Karpas-422 (cell line): Measurements from ENCODE around the gene USP20. TPM values are rescaled to one million over a fixed set of nuclear protein-coding genes. Genes with fewer than 3 reads are reported as not detected.

ENCODE experiments used
- DNase-seq: peaks from one replicate; pipeline ENCODE4 v3.0.0-alpha.2; 2015
- H2AFZ ChIP-seq: fragments of 200-600 bp; sonication (generic); 2 replicates; pipeline ENCODE4 v1.6.1; 2014; ENCODE audit warnings: antibody characterized with exemption, low read length, mixed read lengths
- H3K27ac ChIP-seq: fragments of 200-600 bp; sonication (generic); 2 replicates; pipeline ENCODE4 v1.5.1; 2014; ENCODE audit warnings: mild to moderate bottlenecking, low read length, moderate library complexity
- H3K27me3 ChIP-seq: fragments of 200-600 bp; sonication (generic); 2 replicates; pipeline ENCODE4 v1.6.1; 2014; ENCODE audit warnings: low read length, mixed read lengths
- H3K36me3 ChIP-seq: fragments of 200-600 bp; sonication (generic); 2 replicates; pipeline ENCODE4 v1.6.1; 2014; ENCODE audit warnings: low read length, mixed read lengths; ENCODE audit not compliant: insufficient read depth
- H3K4me1 ChIP-seq: fragments of 200-600 bp; sonication (generic); 2 replicates; pipeline ENCODE4 v1.6.1; 2014; ENCODE audit warnings: mild to moderate bottlenecking, low read length, mixed read lengths
- H3K4me2 ChIP-seq: fragments of 200-600 bp; sonication (generic); 2 replicates; pipeline ENCODE4 v1.6.1; 2014; ENCODE audit warnings: low read length, low read depth, mild to moderate bottlenecking; ENCODE audit not compliant: poor library complexity, severe bottlenecking
- H3K4me3 ChIP-seq: fragments of 200-600 bp; sonication (generic); 2 replicates; pipeline ENCODE4 v1.5.1; 2014; ENCODE audit warnings: mild to moderate bottlenecking, antibody characterized with exemption, low read length, mixed read lengths
- H3K79me2 ChIP-seq: fragments of 200-600 bp; sonication (generic); 2 replicates; pipeline ENCODE4 v1.6.1; 2014; ENCODE audit warnings: mild to moderate bottlenecking, low read length, mixed read lengths
- H3K9ac ChIP-seq: fragments of 200-600 bp; sonication (generic); 2 replicates; pipeline ENCODE4 v1.6.0; 2014; ENCODE audit warnings: low read length
- H3K9me2 ChIP-seq: fragments of 200-600 bp; sonication (generic), shearing (Covaris generic); replicated peaks from 2 replicates; pipeline ENCODE4 v1.6.0; 2014; ENCODE audit warnings: mild to moderate bottlenecking, low read length, moderate library complexity; ENCODE audit not compliant: insufficient read depth
- H3K9me3 ChIP-seq: fragments of 300-700, 200-600 bp; sonication (generic); 2 replicates; pipeline ENCODE4 v1.6.1; 2014; ENCODE audit warnings: low read length, mixed read lengths
- H4K20me1 ChIP-seq: fragments of 200-600 bp; sonication (generic); 2 replicates; pipeline ENCODE4 v1.6.1; 2014; ENCODE audit warnings: mild to moderate bottlenecking, antibody characterized with exemption, low read length, low read depth; ENCODE audit not compliant: insufficient read depth
- total RNA-seq: library from RNA; depleted of rRNA; stranded (reverse); fragments of >200 nt; shearing (Covaris generic); gene quantifications from 2 replicates; pipeline ENCODE4 v1.2.3, GENCODE V29; 2014; ENCODE audit warnings: low replicate concordance

The USP20 gene
- total RNA-seq, 1 experiment from 2014 or later = 11.7 TPM

DNA sequence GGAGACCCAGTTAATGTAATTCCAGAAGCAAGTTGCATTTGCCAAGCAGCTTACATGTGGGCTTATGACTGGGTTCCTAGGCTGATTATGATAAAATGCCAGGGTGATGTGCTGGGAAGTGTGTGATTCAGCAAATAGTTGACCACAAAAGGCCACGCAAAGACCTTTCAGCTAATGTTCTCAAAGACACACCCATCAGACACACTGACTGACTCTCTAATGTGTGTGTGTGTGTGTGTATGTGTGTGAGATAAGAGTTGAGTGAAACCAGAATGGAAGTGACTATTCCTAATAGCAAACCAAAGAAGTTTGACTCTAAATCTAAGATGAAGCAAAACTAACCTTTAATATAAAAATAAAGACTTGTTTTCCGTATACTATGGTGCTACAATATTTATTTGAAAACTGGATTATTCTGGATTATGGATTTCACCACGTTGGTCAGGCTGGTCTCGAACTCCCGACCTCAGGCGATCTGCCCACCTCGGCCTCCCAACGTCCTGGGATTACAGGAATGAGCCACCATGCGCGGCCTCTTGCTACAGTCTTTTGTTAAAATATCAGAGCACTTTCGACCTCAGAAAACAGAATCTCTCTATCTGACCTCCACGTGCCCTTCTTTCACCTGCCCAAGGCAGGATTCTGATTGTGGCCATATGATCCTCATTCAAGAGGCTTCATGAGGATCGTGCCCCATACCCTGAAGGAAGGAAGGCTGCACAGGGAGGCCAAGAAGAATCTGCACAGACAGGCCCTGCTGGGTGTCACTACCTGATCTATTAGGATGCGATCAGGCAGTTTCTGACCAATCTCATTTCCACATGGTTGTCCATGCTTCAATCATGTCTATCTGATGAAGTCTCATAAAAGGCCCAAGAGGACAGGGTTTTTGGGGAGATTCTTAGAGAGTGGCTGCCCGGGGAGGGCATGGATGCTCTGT, 75.6 kb downstream of the USP20 start:
- no peak overlapping the region for H3K9ac ChIP-seq
- no peak overlapping the region for H3K4me3 ChIP-seq
- no peak for DNase-seq
- H3K27me3 ChIP-seq = no peaks in the 10 kb centered on the region
- H3K9me2 ChIP-seq = no peaks in the 10 kb centered on the region
- no peaks in the 10 kb centered on the region for H3K9me3 ChIP-seq
- peaks cover 22% of the 10 kb centered on the region for H3K36me3 ChIP-seq
- no peaks in the 10 kb centered on the region for H3K4me1 ChIP-seq
- no peak overlapping the region for H2AFZ ChIP-seq
- no peak overlapping the region for H3K27ac ChIP-seq
- no peaks in the 10 kb centered on the region for H4K20me1 ChIP-seq
- H3K4me2 ChIP-seq = no peak overlapping the region
- H3K79me2 ChIP-seq = peaks cover 10% of the 10 kb centered on the region

DNA sequence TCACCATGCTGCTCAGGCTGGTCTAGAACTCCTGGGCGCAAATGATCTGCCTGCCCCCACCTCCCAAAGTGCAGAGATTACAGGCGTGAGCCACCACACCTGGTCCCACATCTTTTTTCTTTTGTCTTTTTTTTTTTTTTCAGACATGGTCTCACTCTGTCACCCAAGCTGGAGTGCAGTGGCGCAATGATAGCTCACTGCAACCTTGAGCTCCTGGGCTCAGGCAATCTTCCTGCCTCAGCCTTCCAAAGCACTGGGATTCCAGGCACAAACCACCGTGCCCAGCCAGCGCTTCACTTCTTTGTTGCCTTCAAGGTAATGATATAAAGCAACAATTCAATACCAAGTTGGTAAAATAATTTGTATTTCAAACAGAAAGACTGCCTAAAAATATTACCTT, 78.8 kb downstream of the USP20 start:
- Histone ChIP-seq H3K4me1 (no peaks in the 10 kb centered on the region), H3K27me3 (no peaks in the 10 kb centered on the region), H2AFZ (no peak overlapping the region), H3K4me3 (no peak overlapping the region), H3K9me2 (no peaks in the 10 kb centered on the region), H3K27ac (no peak overlapping the region), H3K9ac (no peak overlapping the region), H3K36me3 (peaks cover 15% of the 10 kb centered on the region; the same call in 1 of the 2 replicates), H3K4me2 (no peak overlapping the region), H3K79me2 (peaks cover 28% of the 10 kb centered on the region), H3K9me3 (no peaks in the 10 kb centered on the region), H4K20me1 (no peaks in the 10 kb centered on the region)
- DNase-seq = no peak

DNA sequence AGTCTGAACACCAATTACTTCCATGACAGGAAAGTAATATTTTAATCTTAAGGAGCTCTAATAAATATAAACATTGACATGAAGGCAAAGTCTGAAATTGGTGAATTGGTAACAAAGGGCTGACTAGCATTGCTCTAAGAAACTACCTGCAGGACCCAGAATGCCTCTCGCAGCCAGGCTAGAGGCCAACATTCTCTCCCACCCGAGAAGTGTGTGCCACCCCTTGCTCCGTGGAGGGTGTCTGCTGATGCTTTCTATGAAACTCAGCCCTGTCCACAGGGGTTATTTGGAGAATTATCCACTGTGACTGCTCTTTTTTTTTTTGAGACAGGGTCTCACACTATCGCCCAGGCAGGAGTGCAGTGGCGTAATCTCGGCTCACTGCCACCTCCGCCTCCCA, 81.4 kb downstream of the USP20 start:
- Histone ChIP-seq H3K27ac (no peak overlapping the region), H3K9ac (no peak overlapping the region), H3K9me2 (no peaks in the 10 kb centered on the region), H3K9me3 (no peaks in the 10 kb centered on the region), H2AFZ (no peak overlapping the region), H4K20me1 (no peaks in the 10 kb centered on the region), H3K4me2 (no peak overlapping the region), H3K36me3 (peaks cover 25% of the 10 kb centered on the region; the same call in 1 of the 2 replicates), H3K4me1 (no peaks in the 10 kb centered on the region), H3K27me3 (no peaks in the 10 kb centered on the region), H3K4me3 (no peak overlapping the region), H3K79me2 (peaks cover 37% of the 10 kb centered on the region)
- DNase-seq = no peak

DNA sequence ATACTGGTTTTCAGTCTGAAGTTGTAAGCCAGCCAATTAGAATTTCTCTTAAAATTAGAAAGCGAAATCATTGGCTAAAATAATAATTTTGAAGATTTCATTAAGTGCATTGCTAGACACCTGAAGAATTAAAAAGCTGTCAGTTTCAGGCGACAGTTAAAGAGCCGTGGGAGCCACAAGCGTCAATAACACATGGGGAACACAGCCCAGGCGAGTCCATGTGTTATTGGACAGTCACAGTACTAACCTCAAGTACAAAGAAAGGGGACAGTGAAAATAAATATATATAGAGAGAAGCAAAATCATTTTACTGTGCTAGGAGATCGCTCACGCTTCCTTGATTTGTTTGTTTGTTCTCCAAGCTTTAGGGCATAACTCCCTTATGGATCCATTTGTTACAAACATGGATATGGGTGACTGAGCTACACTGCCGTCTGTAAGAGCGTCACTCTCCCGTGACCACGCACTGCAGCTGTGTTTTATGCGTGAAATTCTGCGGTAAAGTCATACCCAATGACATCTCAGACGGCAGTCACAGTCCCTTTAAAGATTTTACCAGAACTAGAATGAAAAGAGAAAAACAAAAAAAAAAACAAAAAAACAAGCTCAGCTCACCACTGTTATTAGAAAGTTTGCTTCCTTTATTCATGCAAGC, 83.2 kb downstream of the USP20 start:
- Histone ChIP-seq H3K9me3 (no peaks in the 10 kb centered on the region), H3K9me2 (no peaks in the 10 kb centered on the region), H3K4me2 (no peak overlapping the region), H3K9ac (no peak overlapping the region), H3K36me3 (peaks cover 35% of the 10 kb centered on the region; the same call in 1 of the 2 replicates), H3K4me3 (no peak overlapping the region), H3K27ac (no peak overlapping the region), H3K4me1 (no peaks in the 10 kb centered on the region), H3K79me2 (peaks cover 40% of the 10 kb centered on the region), H3K27me3 (no peaks in the 10 kb centered on the region), H2AFZ (no peak overlapping the region), H4K20me1 (no peaks in the 10 kb centered on the region)
- no peak for DNase-seq

DNA sequence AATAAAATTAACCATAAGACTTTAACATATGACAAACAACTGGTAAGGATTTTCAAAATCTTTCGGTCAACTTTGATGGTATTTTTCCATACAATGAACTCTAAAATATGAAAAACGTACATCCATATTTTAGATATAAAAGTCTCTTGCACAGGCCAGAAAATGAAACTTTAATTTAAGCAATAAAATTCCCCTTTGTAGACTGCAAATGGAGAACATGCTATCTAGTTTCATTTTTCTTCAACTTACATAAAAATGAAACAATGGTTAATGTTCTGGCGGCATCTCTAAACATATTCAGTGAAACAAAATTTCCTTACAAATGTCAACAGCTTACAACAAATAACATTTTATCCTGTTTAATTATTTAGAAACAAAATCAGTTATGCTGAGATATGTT, 84.0 kb downstream of the USP20 start:
- Histone ChIP-seq H3K9me2 (no peaks in the 10 kb centered on the region), H3K4me3 (no peak overlapping the region), H3K36me3 (peaks cover 42% of the 10 kb centered on the region; the same call in 1 of the 2 replicates), H3K4me1 (no peaks in the 10 kb centered on the region), H4K20me1 (no peaks in the 10 kb centered on the region), H3K9ac (no peak overlapping the region), H2AFZ (no peak overlapping the region), H3K27ac (no peak overlapping the region), H3K4me2 (no peak overlapping the region), H3K79me2 (peaks cover 48% of the 10 kb centered on the region), H3K27me3 (no peaks in the 10 kb centered on the region), H3K9me3 (no peaks in the 10 kb centered on the region)
- no peak for DNase-seq

DNA sequence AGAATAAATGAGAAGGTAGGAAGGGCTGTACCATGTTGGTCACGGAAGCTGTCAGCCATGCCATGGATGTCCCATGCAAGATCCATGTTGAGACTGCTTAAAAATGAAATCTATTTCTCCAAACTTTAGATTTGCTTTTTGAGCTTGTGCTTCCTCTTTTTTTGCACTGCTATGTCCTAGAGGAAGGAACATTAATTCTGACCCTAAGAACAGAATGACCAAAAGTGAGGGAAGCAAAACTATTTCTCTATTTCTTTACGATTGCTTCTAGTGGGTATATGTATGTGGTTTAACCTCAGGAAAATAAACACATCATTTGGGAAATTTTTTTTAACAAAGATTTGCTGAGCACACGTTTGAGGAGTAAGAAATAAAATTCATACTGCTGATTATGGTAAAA, 84.6 kb downstream of the USP20 start:
- Histone ChIP-seq H3K36me3 (peaks cover 48% of the 10 kb centered on the region), H3K79me2 (peaks cover 51% of the 10 kb centered on the region), H3K4me1 (no peaks in the 10 kb centered on the region), H3K9me3 (no peaks in the 10 kb centered on the region), H3K27me3 (no peaks in the 10 kb centered on the region), H3K9ac (no peak overlapping the region), H3K4me3 (no peak overlapping the region), H3K4me2 (no peak overlapping the region), H3K9me2 (no peaks in the 10 kb centered on the region), H4K20me1 (no peaks in the 10 kb centered on the region), H3K27ac (no peak overlapping the region), H2AFZ (no peak overlapping the region)
- DNase-seq = no peak

DNA sequence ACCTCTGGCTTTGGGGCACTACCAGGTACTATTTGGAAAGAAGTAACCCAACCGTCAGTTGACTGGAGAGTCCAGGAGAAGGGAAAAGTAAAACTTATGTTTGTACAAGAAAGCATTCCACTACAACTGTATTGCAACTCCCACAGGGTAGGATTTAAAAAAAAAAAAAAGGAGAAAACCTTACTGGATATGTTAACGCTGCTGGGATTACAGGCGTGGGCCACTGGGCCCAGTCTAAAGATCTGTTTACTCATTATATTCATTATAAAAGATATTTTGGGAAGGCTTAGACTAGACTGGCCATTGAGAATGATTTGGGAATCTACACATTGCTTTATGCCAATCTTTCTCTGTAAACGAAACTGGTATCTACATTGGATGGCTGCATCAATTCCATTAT, 86.6 kb downstream of the USP20 start:
- H3K9me3 ChIP-seq = no peaks in the 10 kb centered on the region
- no peak overlapping the region for H3K9ac ChIP-seq
- no peak overlapping the region for H2AFZ ChIP-seq
- peaks cover 45% of the 10 kb centered on the region for H3K79me2 ChIP-seq
- H3K4me2 ChIP-seq = no peak overlapping the region
- H3K27ac ChIP-seq = no peak overlapping the region
- H3K36me3 ChIP-seq = peaks cover 49% of the 10 kb centered on the region
- H3K4me3 ChIP-seq = no peak overlapping the region
- no peaks in the 10 kb centered on the region for H3K9me2 ChIP-seq
- DNase-seq = no peak
- no peaks in the 10 kb centered on the region for H3K4me1 ChIP-seq
- H3K27me3 ChIP-seq = no peaks in the 10 kb centered on the region
- H4K20me1 ChIP-seq = no peaks in the 10 kb centered on the region

DNA sequence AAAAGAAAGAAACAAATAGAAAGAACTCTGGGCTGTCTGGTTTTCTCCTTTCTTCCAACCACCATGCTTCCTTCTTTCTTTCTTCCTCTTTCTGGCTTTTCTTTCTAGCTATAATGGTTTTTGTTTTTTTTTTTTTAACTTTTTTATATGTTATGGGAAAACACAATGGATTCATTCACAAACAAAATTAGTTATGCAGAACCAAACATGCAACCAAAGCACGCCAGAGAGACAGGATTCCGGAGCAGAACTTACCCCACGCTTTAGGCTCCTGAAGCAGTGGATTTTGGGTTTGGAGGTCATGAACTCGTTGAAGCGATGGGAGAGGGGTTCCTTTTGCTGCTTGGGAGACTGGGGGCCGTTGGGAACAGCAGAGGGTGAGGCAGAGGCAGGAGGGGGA, 88.3 kb downstream of the USP20 start:
- Histone ChIP-seq H3K9me2 (no peaks in the 10 kb centered on the region), H3K79me2 (peaks cover 38% of the 10 kb centered on the region), H3K4me1 (no peaks in the 10 kb centered on the region), H3K4me3 (no peak overlapping the region), H4K20me1 (no peaks in the 10 kb centered on the region), H3K36me3 (peaks cover 60% of the 10 kb centered on the region), H2AFZ (no peak overlapping the region), H3K9ac (no peak overlapping the region), H3K27ac (no peak overlapping the region), H3K27me3 (no peaks in the 10 kb centered on the region), H3K4me2 (no peak overlapping the region), H3K9me3 (no peaks in the 10 kb centered on the region)
- DNase-seq = no peak
